Progenitor cell of endocrine pancreas (in vitro differentiated cells): ENCODE results near the gene ECT2. TPM values are rescaled to one million over a fixed set of nuclear protein-coding genes. Genes with fewer than 3 reads are reported as not detected.

ENCODE experiments used
- DNase-seq: peaks from one replicate; pipeline ENCODE4 v3.0.0; 2021; ENCODE audit warnings: low spot score; ENCODE audit not compliant: unreplicated experiment
- H3K27ac Mint-ChIP-seq: 2 replicates; pipeline ENCODE4 v1.8.0; 2021; ENCODE audit warnings: mild to moderate bottlenecking, moderate library complexity, mixed read lengths
- H3K27me3 Mint-ChIP-seq: 2 replicates; pipeline ENCODE4 v1.8.0; 2021; ENCODE audit warnings: mixed read lengths
- H3K36me3 Mint-ChIP-seq: 2 replicates; pipeline ENCODE4 v1.8.0; 2022; ENCODE audit warnings: mixed read lengths; ENCODE audit not compliant: insufficient read depth
- H3K4me1 Mint-ChIP-seq: 2 replicates; pipeline ENCODE4 v1.8.0; 2021; ENCODE audit warnings: low read depth, mixed read lengths
- H3K4me3 Mint-ChIP-seq: 2 replicates; pipeline ENCODE4 v1.8.0; 2021; ENCODE audit warnings: low read depth, mild to moderate bottlenecking, moderate library complexity, mixed read lengths
- H3K9me3 Mint-ChIP-seq: 2 replicates; pipeline ENCODE4 v1.8.0; 2021; ENCODE audit warnings: low read depth, mixed read lengths
- CTCF ChIP-seq: fragments of 200-600 bp; sonication (generic); IDR thresholded peaks from one replicate; pipeline ENCODE4 v1.5.0; 2021; ENCODE audit warnings: antibody characterized with exemption, mild to moderate bottlenecking; ENCODE audit not compliant: unreplicated experiment
- total RNA-seq: library from RNA; stranded (reverse); gene quantifications from 2 replicates; pipeline ENCODE4 v1.2.1, GENCODE V29; 2021

Gene ECT2
- total RNA-seq, 1 donor from 2014 or later = 45.4 TPM

GRCh38 chr3:172839679-172840078, 89.2 kb downstream of the ECT2 start:
- no peaks in the 10 kb centered on the region for H3K27me3 Mint-ChIP-seq
- no peak overlapping the region for H3K4me3 Mint-ChIP-seq
- H3K27ac Mint-ChIP-seq = no peak overlapping the region
- TF ChIP-seq CTCF = no peak
- peaks cover 5% of the 10 kb centered on the region for H3K9me3 Mint-ChIP-seq
- peaks cover 2% of the 10 kb centered on the region for H3K4me1 Mint-ChIP-seq
- H3K36me3 Mint-ChIP-seq = no peaks in the 10 kb centered on the region
- DNase-seq = no peak

GRCh38 chr3:172840463-172840862, 89.9 kb downstream of the ECT2 start:
- H3K4me3 Mint-ChIP-seq = no peak overlapping the region

GRCh38 chr3:172840913-172841312, 90.4 kb downstream of the ECT2 start:
- Mint-ChIP-seq H3K36me3 (no peaks in the 10 kb centered on the region), H3K4me1 (peaks cover 2% of the 10 kb centered on the region), H3K27me3 (no peaks in the 10 kb centered on the region), H3K4me3 (no peak overlapping the region), H3K9me3 (peaks cover 5% of the 10 kb centered on the region), H3K27ac (no peak overlapping the region)
- DNase-seq = no peak
- TF ChIP-seq CTCF = no peak

More at GRCh38 chr3:172840463-172840862, 89.9 kb downstream of the ECT2 start:
- no peaks in the 10 kb centered on the region for H3K27me3 Mint-ChIP-seq
- no peak overlapping the region for H3K27ac Mint-ChIP-seq
- no peaks in the 10 kb centered on the region for H3K36me3 Mint-ChIP-seq
- peaks cover 2% of the 10 kb centered on the region for H3K4me1 Mint-ChIP-seq
- TF ChIP-seq CTCF = no peak
- H3K9me3 Mint-ChIP-seq = peaks cover 5% of the 10 kb centered on the region
- no peak for DNase-seq

GRCh38 chr3:172844428-172844827, 93.9 kb downstream of the ECT2 start:
- Mint-ChIP-seq H3K4me3 (no peak overlapping the region), H3K27me3 (no peaks in the 10 kb centered on the region), H3K27ac (no peak overlapping the region), H3K9me3 (peaks cover 2% of the 10 kb centered on the region), H3K4me1 (peaks cover 7% of the 10 kb centered on the region), H3K36me3 (no peaks in the 10 kb centered on the region)
- DNase-seq = no peak
- TF ChIP-seq CTCF = no peak

GRCh38 chr3:172846103-172846561, 95.6 kb downstream of the ECT2 start:
- DNase-seq = no peak
- Mint-ChIP-seq H3K4me3 (no peak overlapping the region), H3K4me1 (peaks cover 8% of the 10 kb centered on the region), H3K27me3 (no peaks in the 10 kb centered on the region), H3K9me3 (peaks cover 7% of the 10 kb centered on the region), H3K36me3 (no peaks in the 10 kb centered on the region), H3K27ac (peak overlapping the region; percentile 56)
- TF ChIP-seq CTCF = no peak
